ENCODE results near the gene ERBB4. TPM values are rescaled to one million over a fixed set of nuclear protein-coding genes. Genes with fewer than 3 reads are reported as not detected.
"Not testable (repeated sequence)": the region's sequence is repeated elsewhere in the genome, so short reads cannot be mapped to it uniquely, and the experiment has no call there.

ERBB4 gene
- total RNA-seq, 1 donor from 2014 or later: 127 TPM

- DNase-seq: no peak
Observed at GRCh38 chr2:211802666-211803065, 735.9 kb downstream of the ERBB4 start.

GRCh38 chr2:211800001-211800400 is 738.6 kb downstream of the ERBB4 start:
- DNase-seq: no peak

GRCh38 chr2:211798868-211799267 is 739.7 kb downstream of the ERBB4 start:
- DNase-seq: no peak

GRCh38 chr2:211793690-211794089 is 744.9 kb downstream of the ERBB4 start:
- no peak for DNase-seq

GRCh38 chr2:211789982-211790381 is 748.6 kb downstream of the ERBB4 start:
- no peak for DNase-seq

- DNase-seq: no peak
Observed at GRCh38 chr2:211766689-211767088, 771.9 kb downstream of the ERBB4 start.

- no peak for DNase-seq
Observed at GRCh38 chr2:211762479-211762878, 776.1 kb downstream of the ERBB4 start.

GRCh38 chr2:211760103-211760502 is 778.5 kb downstream of the ERBB4 start:
- no peak for DNase-seq

GRCh38 chr2:211756266-211756665 is 782.3 kb downstream of the ERBB4 start:
- DNase-seq: no peak

GRCh38 chr2:211755187-211755586 is 783.4 kb downstream of the ERBB4 start:
- no peak for DNase-seq

GRCh38 chr2:211751848-211752247 is 786.8 kb downstream of the ERBB4 start:
- no peak for DNase-seq

GRCh38 chr2:211748339-211748738 is 790.3 kb downstream of the ERBB4 start:
- DNase-seq: no peak

- no peak for DNase-seq
Observed at GRCh38 chr2:211745295-211746097, 793.1 kb downstream of the ERBB4 start.

GRCh38 chr2:211744379-211744778 is 794.2 kb downstream of the ERBB4 start:
- DNase-seq: no peak

- DNase-seq: no peak
Observed at GRCh38 chr2:211741966-211742365, 796.6 kb downstream of the ERBB4 start.

GRCh38 chr2:211737282-211737681 is 801.3 kb downstream of the ERBB4 start:
- DNase-seq: no peak

GRCh38 chr2:211730215-211730614 is 808.4 kb downstream of the ERBB4 start:
- DNase-seq: no peak

GRCh38 chr2:211729433-211729832 is 809.2 kb downstream of the ERBB4 start:
- DNase-seq: no peak

- DNase-seq: no peak
Observed at GRCh38 chr2:211724933-211725332, 813.7 kb downstream of the ERBB4 start.

- DNase-seq: no peak
Observed at GRCh38 chr2:211723398-211723797, 815.2 kb downstream of the ERBB4 start.

- no peak for DNase-seq
Observed at GRCh38 chr2:211722928-211723327, 815.7 kb downstream of the ERBB4 start.

GRCh38 chr2:211721874-211722273 is 816.7 kb downstream of the ERBB4 start:
- DNase-seq: not testable (repeated sequence)

- no peak for DNase-seq
Observed at GRCh38 chr2:211709389-211709788, 829.2 kb downstream of the ERBB4 start.

- no peak for DNase-seq
Observed at GRCh38 chr2:211692689-211693088, 845.9 kb downstream of the ERBB4 start.

- no peak for DNase-seq
Observed at GRCh38 chr2:211690736-211691135, 847.9 kb downstream of the ERBB4 start.
